Stimulated activated CD8-positive, alpha-beta memory T cell treated with anti-CD3 and anti-CD28 coated beads, Interleukin-12 subunit alpha, Interleukin-12 subunit beta, amount 100 ng/mL, for 4 hours (primary cell): ENCODE results near the gene LRRC17.
"Not testable (repeated sequence)": the region's sequence is repeated elsewhere in the genome, so short reads cannot be mapped to it uniquely, and the experiment has no call there.

Source experiments
- DNase-seq: peaks from one replicate; pipeline ENCODE4 v3.0.0-alpha.2; 2020; ENCODE audit warnings: low read depth

The LRRC17 gene

DNA sequence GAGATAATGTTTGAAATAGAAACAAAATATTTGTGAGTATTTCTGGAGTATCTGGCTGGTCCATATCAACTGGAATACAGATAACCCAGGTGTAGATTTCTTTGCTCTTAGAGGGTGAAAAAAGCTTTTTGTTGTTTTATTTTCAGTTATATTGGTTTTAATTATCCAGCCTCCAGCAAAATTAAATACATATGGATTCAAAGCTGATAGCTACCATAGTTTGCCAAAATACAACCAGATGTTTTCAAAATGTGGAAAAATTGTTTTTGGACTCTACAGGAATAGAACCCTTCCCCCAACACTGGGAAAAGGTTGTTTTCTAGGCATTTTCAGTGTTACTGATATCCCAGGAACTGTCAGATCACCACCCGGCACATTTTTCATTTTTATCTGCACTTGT, 30.1 kb downstream of the LRRC17 start:
- no peak for DNase-seq

DNA sequence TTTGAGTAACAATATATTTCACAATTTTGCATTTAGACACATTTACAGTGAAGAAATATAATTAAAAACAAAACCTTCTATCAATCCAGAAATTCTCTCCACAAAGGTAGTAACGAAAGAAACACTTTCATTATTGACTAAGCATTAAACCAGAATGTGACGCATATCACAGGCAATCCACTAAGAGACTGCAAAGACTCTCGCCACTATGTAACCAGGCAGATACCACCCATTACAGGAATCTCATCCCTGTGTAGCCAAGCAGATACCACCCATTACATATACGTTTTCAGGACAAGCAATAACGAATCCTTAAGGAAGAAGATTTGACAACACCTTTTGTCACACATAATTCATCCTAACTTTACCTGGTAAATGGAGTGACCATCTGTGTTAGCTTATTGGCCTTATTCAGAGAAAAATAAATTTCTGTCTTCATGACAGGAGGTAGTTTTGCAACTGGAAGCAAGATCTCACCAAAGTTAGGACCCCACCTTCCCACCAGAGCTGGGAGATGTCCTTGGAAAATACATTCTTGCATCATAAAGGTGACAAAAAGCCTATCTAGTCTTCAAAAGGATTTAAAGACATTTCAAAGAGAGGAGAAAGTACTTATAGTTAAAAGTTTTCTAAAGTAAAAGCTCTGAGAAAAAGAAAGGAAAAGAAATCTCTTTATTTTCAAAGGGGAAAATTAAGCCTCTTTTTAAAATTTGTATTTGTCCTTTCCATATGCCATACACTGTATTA, 30.8 kb downstream of the LRRC17 start:
- no peak for DNase-seq

DNA sequence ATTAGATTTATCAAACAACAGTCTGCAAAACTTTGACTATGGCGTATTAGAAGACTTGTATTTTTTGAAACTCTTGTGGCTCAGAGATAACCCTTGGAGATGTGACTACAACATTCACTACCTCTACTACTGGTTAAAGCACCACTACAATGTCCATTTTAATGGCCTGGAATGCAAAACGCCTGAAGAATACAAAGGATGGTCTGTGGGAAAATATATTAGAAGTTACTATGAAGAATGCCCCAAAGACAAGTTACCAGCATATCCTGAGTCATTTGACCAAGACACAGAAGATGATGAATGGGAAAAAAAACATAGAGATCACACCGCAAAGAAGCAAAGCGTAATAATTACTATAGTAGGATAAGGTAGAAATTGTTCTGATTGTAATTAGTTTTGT, 31.4 kb downstream of the LRRC17 start:
- DNase-seq = no peak

DNA sequence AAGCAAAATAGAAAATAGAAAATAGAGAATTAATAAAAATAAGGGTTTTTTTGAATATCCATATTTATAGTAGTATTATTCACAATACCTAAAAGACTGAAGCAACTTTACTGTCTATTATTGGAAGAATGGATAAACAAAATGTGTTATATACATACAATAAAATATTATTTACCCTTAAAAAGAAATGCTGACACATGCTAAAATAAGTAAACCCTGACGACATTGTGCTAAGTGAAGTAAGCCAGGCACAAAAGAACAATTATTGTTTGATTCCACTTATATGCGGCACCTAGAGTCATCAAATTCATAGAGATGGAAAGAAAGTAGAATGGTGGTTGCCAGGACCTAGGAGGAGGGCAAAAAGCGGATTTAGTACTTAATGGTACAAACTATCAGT, 39.0 kb downstream of the LRRC17 start:
- DNase-seq = no peak

DNA sequence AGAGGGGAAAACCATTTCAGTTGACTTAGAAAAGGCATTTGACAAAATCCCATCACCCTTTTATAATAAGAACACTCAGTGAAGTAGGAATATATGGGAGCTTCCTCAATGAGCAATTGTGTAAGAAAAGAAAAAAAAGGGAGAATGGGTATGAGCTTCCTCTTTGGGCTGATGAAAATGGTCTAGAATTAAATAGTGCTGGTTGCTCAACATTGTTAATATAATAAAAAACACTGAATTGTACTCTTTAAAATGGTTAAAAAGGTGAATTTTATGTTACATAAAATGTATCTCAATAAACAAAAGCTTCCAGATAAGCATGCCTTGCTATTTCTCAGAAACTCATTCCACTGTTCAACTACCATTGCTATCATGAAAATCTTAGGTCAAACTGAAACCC, 40.6 kb downstream of the LRRC17 start:
- no peak for DNase-seq

DNA sequence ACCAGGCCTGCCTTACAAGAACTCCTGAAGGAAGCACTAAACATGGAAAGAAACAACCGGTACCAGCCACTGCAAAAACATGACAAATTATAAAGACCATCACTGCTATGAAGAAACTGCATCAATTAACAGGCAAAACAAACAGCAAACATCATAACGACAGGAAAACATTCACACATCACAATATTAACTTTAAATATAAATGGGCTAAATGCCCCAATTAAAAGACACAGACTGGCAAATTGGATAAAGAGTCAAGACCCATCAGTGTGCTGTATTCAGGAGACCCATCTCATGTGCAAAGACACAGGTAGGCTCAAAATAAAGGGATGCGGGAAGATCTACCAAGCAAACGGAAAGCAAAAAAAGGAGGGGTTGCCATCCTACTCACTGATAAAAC, 41.6 kb downstream of the LRRC17 start:
- DNase-seq = not testable (repeated sequence)

DNA sequence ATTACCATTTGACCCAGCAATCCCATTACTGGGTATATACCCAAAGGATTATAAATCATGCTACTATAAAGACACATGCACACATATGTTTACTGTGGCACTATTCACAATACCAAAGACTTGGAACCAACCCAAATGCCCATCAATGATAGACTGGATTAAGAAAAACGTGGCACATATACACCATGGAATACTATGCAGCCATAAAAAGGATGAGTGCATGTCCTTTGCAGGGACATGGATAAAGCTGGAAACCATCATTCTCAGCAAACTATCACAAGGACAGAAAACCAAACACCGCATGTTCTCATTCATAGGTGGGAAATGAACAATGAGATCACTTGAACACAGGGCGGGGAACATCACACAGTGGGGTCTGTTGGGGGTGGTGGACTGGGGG, 45.2 kb downstream of the LRRC17 start:
- DNase-seq = not testable (repeated sequence)

DNA sequence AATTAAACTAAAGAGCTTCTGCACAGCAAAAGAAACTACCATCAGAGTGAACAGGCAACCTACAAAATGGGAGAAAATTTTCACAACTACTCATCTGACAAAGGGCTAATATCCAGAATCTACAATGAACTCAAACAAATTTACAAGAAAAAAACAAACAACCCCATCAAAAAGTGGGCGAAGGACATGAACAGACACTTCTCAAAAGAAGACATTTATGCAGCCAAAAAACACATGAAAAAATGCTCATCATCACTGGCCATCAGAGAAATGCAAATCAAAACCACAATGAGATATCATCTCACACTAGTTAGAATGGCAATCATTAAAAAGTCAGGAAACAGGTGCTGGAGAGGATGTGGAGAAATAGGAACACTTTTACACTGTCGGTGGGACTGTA, 49.2 kb downstream of the LRRC17 start:
- not testable (repeated sequence) for DNase-seq

DNA sequence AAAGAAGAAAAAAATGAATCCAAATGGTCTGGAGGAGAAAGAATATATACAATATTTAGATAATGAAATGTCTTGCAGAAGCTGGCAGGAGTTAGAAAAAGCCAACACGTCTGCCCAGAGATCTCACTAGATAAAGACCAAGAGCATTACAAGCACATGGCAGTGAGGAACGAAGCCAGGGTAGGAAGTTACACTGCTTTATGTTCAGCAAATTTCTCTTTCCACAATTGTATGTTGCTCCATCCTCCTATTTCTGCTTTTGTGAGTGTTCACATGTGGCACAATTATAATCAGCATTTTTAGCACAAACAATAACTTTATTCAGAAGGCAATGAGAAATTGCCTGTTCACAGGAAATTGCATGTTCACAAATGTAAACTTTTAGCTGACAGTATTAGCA, 53.7 kb downstream of the LRRC17 start:
- no peak for DNase-seq

DNA sequence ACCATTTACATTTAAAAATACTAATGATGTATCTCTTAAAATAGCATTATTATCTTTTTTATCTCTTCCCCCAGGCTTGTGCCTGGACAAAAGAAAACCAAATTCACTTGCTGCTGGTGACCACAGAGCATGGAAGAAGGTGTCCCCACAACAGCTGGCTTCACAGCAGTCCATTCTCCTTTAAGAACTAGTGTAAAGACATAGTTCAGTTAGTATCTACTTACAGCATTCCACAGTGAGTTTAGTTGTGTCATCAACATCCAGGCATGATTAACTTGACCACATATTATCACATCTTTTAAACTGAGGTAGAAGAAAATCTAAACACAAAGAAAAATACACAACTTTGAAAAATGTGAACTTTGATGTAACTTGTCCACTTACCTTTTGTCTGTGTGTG, 55.0 kb downstream of the LRRC17 start:
- no peak for DNase-seq

DNA sequence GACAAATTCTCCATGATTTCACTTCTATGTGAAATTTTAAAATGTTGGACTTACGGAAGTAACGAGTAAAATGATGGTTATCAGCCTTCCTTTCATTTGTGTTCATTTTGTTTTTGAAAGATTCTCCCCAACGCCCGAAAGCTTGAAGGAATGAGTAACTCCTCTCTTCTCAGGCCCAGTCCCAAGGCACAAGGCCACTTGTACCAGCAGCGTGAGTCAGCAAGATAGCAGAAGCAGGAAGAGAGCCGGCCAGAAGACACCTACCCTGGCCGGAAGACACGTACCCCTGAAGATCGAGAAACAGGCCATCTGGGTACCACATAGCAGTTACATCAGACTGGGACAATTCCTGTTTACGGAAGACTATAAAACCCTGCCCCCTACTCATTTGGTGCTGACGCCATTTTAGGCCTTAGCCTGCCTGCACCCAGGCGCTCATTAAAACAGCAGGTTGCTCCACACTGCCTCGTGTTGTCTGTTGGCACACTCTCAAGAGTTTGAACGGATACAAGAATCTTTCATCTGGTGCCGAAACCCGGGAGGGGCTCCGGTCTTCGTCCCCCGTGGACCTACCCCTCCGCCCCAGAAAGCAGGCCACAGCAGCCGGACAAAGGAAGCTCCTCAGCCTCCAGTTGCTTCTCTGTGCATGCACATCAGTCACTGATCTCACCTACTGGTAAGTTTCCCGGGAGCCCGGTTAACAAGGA, 60.4 kb downstream of the LRRC17 start:
- DNase-seq = no peak

DNA sequence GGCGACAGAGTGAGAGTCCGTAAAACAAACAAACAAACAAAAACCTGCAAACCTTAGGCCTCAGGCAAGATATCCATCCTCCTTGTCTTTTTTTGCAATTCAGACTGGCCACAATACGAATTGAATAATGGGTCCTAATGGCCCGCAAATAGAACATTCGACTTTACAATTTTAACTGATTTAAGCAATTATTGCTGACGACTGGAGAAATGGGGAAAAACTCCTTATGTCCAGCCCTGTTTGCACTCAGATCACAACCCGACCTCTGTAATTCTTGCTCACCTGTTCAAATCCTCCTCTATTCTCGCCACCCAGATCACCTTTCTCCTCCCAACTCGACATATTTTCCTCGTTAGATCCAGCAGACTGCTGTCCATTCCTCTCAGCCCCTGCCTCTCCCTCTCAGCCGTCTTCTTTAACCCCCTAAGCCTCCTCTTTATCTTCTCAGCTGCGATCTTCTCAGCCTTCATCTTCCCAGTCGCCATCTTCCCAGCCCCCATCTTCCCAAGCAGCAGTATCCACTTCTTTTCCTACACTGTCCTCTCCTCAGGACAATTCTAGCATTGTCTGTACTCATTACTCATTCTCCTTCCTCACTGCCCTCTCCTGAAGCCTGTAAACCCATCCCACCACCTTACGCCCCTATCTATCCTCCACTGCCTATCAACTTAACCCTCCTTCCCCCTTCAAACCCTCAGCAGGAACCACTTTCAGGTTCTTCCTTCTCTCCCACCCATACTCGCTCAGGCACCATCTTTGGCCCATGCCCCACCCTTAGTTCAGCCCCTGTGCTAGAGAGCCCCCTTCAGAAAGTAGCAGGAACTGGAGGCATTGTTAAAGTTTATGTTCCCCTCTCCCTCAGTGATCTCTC, 61.8 kb downstream of the LRRC17 start:
- no peak for DNase-seq

DNA sequence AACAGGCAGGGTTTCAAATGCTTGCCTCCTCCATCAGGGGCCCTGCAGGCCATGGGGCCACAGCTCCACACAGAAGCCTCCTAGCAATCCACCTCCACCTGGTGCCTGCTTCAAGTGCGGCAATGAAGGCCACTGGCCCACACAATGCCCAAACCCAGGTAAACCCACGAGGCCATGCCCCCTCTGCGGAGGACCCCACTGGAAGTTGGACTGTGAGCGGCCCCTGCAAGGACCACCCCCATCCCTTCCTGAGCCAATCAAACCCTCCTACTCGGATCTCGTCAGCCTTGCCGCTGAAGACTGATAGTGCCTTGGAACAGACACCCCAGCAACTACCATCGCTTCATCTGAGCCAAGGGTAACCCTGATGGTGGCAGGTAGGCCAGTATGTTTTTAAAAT, 63.1 kb downstream of the LRRC17 start:
- no peak for DNase-seq

DNA sequence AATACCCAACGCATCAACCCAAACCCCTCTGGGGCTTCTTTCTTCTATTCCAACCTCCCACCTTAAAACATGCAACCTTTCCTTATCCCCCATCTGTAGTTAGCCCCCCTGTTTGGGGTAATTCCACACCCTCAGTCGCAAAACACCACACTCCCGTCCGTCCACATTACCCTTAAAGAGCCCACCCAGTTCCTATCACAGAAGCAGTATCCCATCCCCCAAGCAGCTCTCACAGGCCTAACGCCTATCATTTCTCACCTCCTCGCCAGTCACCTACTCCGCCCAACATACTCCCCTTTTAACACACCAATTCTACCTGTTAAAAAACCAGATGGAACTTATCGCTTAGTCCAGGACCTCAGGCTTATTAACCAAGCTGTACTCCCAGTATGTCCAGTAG, 63.7 kb downstream of the LRRC17 start:
- no peak for DNase-seq

DNA sequence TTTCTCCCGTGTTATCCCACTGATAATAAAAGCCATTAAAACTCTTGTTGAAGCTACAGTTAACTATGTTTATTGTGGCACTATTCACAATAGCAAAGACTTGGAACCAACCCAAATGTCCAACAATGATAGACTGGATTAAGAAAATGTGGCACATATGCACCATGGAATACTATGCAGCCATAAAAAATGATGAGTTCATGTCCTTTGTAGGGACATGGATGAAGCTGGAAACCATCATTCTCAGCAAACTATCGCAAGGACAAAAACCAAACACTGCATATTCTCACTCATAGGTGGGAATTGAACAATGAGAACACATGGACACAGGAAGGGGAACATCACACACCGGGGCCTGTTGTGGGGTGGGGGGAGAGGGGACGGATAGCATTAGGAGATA, 64.8 kb downstream of the LRRC17 start:
- DNase-seq = not testable (repeated sequence)

DNA sequence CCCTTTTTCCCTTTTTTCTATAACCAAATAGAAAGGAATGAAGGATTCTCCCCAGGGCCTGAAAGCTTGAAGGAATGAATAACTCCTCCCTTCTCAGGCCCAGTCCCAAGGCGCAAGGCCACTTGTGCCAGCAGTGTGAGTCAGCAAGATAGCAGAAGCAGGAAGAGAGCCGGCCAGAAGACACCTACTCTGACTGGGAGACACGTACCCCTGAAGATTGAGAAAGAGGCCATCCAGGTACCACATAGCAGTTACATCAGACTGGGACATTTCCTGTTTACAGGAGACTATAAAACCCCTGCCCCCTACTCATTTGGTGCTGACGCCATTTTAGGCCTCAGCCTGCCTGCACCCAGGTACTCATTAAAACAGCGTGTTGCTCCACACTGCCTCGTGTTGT, 65.5 kb downstream of the LRRC17 start:
- DNase-seq = no peak

DNA sequence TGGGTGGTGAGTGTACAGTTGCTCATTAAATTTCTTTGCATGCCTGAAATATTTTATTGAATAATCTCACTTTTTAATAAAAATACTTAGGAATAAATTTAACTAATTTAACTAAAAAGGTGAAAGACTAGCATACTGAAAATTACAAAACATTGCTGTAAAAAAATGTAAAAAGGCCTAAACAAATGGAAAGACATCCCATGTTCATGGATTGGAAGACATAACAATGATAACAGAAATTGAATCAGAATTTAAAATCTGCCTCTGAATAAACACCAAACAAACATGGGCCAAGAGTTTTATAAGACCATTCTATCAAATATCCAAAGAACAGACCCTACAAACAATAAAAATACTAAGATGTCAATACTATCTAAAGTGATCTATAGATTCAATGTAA, 66.9 kb downstream of the LRRC17 start:
- DNase-seq = no peak

DNA sequence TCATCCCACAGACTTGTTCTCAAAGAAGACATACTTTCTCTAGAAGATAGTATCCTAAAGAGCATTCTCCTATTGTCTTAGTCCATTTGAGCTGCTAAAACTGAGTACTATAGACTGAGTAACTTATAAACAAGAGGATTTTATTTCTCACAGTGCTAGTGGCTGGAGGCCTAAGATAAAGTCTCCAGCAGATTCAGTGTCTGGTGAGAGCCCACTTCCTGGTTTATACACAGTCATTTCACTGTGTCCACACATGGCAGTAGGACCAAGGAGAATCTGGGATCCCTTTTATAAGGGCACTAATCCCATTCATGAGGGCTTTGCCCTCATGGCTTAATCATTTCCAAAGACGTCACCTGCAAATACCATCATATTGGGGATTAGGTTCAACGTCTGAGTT, 68.7 kb downstream of the LRRC17 start:
- no peak for DNase-seq

DNA sequence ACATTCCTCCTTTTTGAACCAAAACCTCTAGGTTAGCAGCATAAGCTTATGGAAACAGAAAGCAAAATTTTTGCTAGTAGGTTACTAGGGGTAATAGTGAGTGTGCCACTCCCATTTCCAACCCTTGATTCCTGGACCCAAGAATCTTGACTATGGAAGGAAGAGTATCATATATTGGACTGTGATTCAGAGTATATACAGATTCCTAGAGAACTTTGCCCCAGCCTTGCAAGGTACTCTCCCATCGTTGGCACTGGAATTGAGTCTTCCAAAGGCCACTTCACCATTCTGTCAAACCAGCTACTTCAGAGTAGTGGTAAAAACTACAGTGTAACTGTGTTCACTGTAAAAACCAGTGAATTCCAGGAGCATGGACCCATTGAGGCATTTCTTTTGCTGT, 69.4 kb downstream of the LRRC17 start:
- no peak for DNase-seq

DNA sequence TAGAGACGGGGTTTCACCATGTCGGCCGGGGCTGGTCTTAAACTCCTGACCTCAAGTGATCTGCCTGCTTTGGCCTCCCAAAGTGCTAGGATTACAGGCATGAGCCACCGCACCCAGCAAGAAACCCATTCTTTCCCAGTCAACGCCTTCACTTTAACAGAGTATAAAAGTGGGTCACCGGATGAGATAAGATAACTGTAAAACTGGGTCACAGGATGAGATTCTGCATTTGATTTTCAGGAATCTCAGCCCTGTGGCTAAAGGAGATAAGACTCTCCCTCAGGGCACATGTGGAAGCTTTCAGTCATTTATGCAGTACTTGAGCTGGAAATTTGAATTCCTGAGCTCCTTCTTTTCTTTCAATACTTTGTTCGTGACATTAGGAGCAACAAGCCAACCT, 70.8 kb downstream of the LRRC17 start:
- no peak for DNase-seq

DNA sequence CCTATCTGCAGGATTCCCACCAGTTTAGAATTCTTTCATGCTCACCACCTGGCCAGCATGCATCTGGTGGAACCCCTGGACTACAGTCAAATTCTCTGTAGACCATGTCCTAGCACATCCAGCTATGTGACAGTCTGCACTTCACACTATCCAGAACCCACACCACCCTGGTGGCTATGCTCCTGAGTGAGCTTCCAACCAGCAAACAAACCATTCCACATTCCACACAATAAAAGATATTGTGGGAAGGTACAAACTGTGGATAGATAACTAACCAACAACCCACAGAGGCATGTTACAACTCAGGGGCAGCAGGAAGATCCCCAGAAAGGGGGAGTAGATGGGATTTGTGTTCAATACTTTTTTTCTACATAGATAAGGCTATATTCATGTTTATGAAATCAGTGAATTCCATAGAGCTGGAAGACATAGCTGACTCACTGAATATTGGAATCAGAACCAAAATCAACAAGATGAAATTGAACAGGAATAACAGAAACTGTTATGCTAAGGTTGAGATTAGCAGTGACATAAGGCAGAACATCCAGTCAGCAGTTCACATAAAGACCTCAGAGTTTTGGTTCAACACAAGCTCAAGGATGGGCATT, 72.5 kb downstream of the LRRC17 start:
- no peak for DNase-seq

DNA sequence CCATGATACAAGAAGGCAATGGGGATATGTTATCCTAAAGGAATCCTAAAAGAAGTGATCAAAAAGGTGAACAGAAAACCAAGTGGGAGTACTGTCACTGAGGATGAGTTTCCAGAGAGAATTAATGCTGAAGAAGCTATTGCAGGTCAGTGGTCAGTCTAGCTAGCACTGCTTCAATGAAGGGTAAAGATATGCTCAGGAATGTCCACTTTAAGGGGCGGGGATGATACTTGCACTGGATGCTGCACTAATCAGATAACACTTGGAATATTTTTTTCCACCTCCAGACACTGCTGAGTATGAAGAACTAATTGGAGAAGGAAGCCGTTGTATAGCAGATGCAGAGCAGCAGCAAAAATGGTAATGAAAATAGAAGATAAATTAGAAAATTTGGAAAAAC, 75.3 kb downstream of the LRRC17 start:
- no peak for DNase-seq
